Activated naive CD4-positive, alpha-beta T cell treated with anti-CD3 and anti-CD28 coated beads for 36 hours (primary cell): ENCODE measurements around the gene SIGLEC6. TPM values are rescaled to one million over a fixed set of nuclear protein-coding genes. Genes with fewer than 3 reads are reported as not detected.

ENCODE experiments used
- CTCF ChIA-PET: fragments of 350-600 bp; sonication (Branson Sonifier 250); formaldehyde crosslinking; loops from one replicate; lab custom pipeline; 2021; ENCODE audit warnings: antibody characterized with exemption; lab: Charles Lee
- DNase-seq: peaks from one replicate; pipeline ENCODE4 v3.0.0-alpha.2; 2020
- H3K27ac Mint-ChIP-seq: one replicate; pipeline ENCODE4 v1.8.0; 2021; ENCODE audit warnings: mild to moderate bottlenecking, mixed read lengths
- H3K27me3 Mint-ChIP-seq: one replicate; pipeline ENCODE4 v1.8.0; 2021; ENCODE audit warnings: low read depth, mixed read lengths
- H3K36me3 Mint-ChIP-seq: one replicate; pipeline ENCODE4 v1.8.0; 2021; ENCODE audit warnings: low read depth, mixed read lengths
- H3K4me1 Mint-ChIP-seq: one replicate; pipeline ENCODE4 v1.8.0; 2021; ENCODE audit warnings: low read depth, mixed read lengths
- H3K4me3 Mint-ChIP-seq: one replicate; pipeline ENCODE4 v1.8.0; 2021; ENCODE audit warnings: mild to moderate bottlenecking, moderate library complexity, mixed read lengths
- H3K9me3 Mint-ChIP-seq: one replicate; pipeline ENCODE4 v1.8.0; 2021; ENCODE audit warnings: mixed read lengths
- intact Hi-C: fragments of 100-400 bp; cut with micrococcal nuclease; formaldehyde crosslinking; loops from one replicate; pipeline ENCODE4 v1.15.1; 2023
- total RNA-seq, 2 experiments: library from RNA; stranded (reverse); gene quantifications; one replicate each; pipeline ENCODE4 v1.2.3, GENCODE V29; 2021

Gene SIGLEC6
- total RNA-seq, 2 experiments from 2014 or later, result not detected

GRCh38 chr19:51546650-51547396 lies 15.4 kb upstream of the SIGLEC6 start:
- Mint-ChIP-seq H3K36me3 (no peaks in the 10 kb centered on the region), H3K27ac (no peak overlapping the region), H3K9me3 (no peaks in the 10 kb centered on the region), H3K27me3 (peaks cover 53% of the 10 kb centered on the region), H3K4me3 (no peak overlapping the region), H3K4me1 (peaks cover 8% of the 10 kb centered on the region)
- CTCF ChIA-PET, result interaction anchor here (0.7 kb wide), 1 partner anchor 110 kb away, joined by 6 read pairs; no protein-coding TSS in a partner anchor
- no peak for DNase-seq
- intact Hi-C loops, result no loop called here

DNA sequence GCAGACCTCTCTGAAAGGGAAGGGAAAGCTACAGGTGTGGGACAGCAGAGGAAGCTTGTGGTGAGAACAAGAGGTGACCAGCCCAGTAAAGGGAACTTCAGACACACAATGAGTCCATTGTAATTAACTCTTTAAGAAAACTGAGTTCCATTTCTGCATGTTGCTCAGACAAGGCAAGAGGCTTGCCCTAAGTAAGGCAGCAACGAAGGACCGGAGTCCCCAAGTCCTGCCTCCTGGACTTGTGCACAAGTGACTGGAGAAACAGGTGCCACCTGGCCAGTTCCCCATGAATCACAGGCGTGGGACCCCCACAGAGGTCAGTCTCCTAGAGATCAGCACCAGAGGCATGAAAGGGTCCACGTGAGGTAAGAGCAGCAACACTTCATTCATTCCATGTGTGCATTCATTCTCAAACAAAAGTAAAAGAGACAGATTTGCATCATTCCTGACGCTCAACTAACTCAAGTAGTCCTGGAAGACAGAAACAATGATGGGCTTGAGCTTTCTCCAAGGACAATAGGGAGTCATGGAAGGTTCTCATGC lies 14.7 kb upstream of the SIGLEC6 start:
- DNase-seq, result no peak
- Mint-ChIP-seq H3K4me1 (peaks cover 2% of the 10 kb centered on the region), H3K36me3 (no peaks in the 10 kb centered on the region), H3K27me3 (peaks cover 52% of the 10 kb centered on the region), H3K27ac (no peak overlapping the region), H3K9me3 (no peaks in the 10 kb centered on the region), H3K4me3 (no peak overlapping the region)
- CTCF ChIA-PET, result interaction anchor here (0.7 kb wide), 1 partner anchor 111 kb away, joined by 6 read pairs; no protein-coding TSS in a partner anchor
- intact Hi-C loops, result no loop called here

- intact Hi-C loops, result no loop called here
- Mint-ChIP-seq H3K36me3 (no peaks in the 10 kb centered on the region), H3K4me3 (no peak overlapping the region), H3K4me1 (peaks cover 2% of the 10 kb centered on the region), H3K27ac (no peak overlapping the region), H3K27me3 (peaks cover 43% of the 10 kb centered on the region), H3K9me3 (no peaks in the 10 kb centered on the region)
- DNase-seq, result no peak
- CTCF ChIA-PET, result no interaction called here
Measured at GRCh38 chr19:51544038-51544437, 12.6 kb upstream of the SIGLEC6 start.

- H3K9me3 Mint-ChIP-seq, result no peaks in the 10 kb centered on the region
- H3K4me3 Mint-ChIP-seq, result no peak overlapping the region
- DNase-seq, result no peak
- CTCF ChIA-PET, result no interaction called here
- H3K36me3 Mint-ChIP-seq, result no peaks in the 10 kb centered on the region
- H3K27ac Mint-ChIP-seq, result no peak overlapping the region
- H3K27me3 Mint-ChIP-seq, result peaks cover 46% of the 10 kb centered on the region
- intact Hi-C loops, result no loop called here
- H3K4me1 Mint-ChIP-seq, result peaks cover 2% of the 10 kb centered on the region
Measured at GRCh38 chr19:51542699-51543098, 11.2 kb upstream of the SIGLEC6 start.

DNA sequence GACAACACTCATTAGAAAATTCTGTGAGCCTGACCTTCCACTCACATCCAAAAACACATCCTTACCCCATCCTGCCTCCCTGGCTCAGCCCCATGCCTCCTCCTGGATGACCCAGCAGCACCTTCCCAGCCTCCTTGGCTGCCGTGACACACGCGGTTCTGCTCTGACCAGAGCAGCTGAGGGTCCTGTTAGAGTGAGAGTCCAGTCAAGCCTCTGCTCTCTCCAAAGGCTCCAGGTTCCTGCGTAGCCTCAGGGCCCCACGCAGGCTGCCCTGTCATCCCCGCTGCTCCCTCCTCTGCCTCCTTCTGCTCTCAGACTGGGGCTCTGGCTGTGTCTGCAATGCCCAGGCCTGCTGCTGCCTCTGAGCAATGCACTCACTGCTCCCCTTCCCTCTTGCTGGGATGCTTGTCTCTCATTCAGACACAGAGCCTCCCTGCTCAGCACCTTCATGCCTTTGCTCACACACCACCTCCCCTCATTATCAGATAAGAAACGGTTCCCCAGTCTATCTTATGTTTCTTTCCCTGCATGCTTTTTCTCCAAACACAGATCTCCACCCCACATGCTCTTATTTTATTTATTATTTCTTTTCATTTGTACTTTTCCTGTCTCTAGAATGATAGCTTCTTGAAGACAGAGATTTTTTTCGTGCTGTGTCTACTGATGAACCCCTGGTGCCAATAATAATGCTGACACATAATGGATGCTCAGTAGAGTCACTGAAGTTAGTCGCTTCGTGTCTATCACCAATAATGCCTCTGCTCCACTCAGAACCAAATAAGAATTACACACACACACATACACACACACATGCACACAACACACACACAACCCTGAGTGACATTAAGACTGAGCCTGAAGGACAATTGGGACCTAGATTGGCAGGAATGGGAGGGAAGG lies 10.2 kb upstream of the SIGLEC6 start:
- no peak for DNase-seq
- peaks cover 1% of the 10 kb centered on the region for H3K4me1 Mint-ChIP-seq
- H3K9me3 Mint-ChIP-seq, result no peaks in the 10 kb centered on the region
- intact Hi-C loops, result no loop called here
- peaks cover 42% of the 10 kb centered on the region for H3K27me3 Mint-ChIP-seq
- no peak overlapping the region for H3K4me3 Mint-ChIP-seq
- CTCF ChIA-PET, result no interaction called here
- no peak overlapping the region for H3K27ac Mint-ChIP-seq
- no peaks in the 10 kb centered on the region for H3K36me3 Mint-ChIP-seq

DNA sequence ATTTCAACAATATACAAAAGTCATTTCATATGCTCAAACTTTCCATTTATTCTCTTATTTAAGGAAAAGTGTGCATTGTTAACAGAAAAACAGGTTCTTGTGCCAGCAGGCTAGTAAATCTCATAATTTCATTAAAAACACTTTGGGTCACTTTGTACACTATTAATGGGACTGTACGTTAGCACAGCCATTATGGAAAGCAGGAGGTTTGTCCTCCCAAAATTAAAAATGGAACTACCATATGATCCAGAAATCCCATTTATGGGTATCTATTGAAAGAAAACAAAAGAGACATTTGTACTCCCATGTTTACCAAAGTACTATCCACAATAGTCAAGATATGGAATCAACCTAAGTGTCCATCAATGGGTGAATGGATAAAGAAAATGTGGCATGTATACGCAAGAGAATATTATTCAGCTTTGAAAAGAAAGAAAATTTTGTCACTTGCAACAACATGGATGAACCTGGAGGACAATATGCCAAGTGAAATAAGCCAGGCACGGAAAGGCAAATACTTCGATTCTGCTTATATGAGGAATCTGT lies 8.4 kb upstream of the SIGLEC6 start:
- no peak overlapping the region for H3K4me3 Mint-ChIP-seq
- H3K36me3 Mint-ChIP-seq, result no peaks in the 10 kb centered on the region
- peaks cover 40% of the 10 kb centered on the region for H3K27me3 Mint-ChIP-seq
- no peak overlapping the region for H3K27ac Mint-ChIP-seq
- intact Hi-C loops, result no loop called here
- CTCF ChIA-PET, result no interaction called here
- no peaks in the 10 kb centered on the region for H3K4me1 Mint-ChIP-seq
- DNase-seq, result no peak
- H3K9me3 Mint-ChIP-seq, result peaks cover 2% of the 10 kb centered on the region

GRCh38 chr19:51535535-51535934 lies 4.1 kb upstream of the SIGLEC6 start:
- Mint-ChIP-seq H3K4me3 (no peak overlapping the region), H3K27ac (no peak overlapping the region), H3K27me3 (peaks cover 42% of the 10 kb centered on the region), H3K36me3 (no peaks in the 10 kb centered on the region), H3K4me1 (no peaks in the 10 kb centered on the region), H3K9me3 (peaks cover 2% of the 10 kb centered on the region)
- intact Hi-C loops, result no loop called here
- no peak for DNase-seq
- CTCF ChIA-PET, result interaction anchor here (0.6 kb wide), 1 partner anchor 28 kb away, joined by 3 read pairs; no protein-coding TSS in a partner anchor

GRCh38 chr19:51530616-51531015 lies 854 bp downstream of the SIGLEC6 start:
- DNase-seq, result no peak

DNA sequence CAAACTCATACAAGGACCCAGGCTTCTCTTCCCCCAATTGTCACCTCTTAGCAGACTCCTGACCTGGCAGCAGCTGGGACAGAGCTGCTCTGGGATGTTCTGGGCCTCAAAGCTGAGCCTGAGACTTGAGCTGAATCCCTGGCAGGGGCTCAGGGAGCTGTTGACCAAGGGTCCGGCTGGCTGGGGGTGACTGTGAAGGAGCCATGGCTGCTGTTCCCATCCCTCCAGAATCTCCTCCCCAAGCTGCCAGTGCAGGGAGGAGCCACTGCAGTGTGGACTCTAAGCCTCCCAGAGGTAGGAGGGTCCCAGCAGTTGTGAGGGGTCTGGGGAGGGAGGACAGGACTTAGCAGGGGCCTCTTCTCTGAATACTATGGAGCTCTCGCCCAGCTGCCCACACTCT lies 2.2 kb downstream of the SIGLEC6 start:
- H3K9me3 Mint-ChIP-seq, result no peaks in the 10 kb centered on the region
- intact Hi-C loops, result no loop called here
- DNase-seq, result no peak
- H3K36me3 Mint-ChIP-seq, result no peaks in the 10 kb centered on the region
- no peak overlapping the region for H3K27ac Mint-ChIP-seq
- peaks cover 40% of the 10 kb centered on the region for H3K27me3 Mint-ChIP-seq
- H3K4me3 Mint-ChIP-seq, result no peak overlapping the region
- no peaks in the 10 kb centered on the region for H3K4me1 Mint-ChIP-seq
- CTCF ChIA-PET, result interaction anchor here (1.2 kb wide), 1 partner anchor 14 kb away, joined by 3 read pairs; no protein-coding TSS in a partner anchor

More at GRCh38 chr19:51530616-51531015, 854 bp downstream of the SIGLEC6 start:
- H3K27me3 Mint-ChIP-seq, result peaks cover 47% of the 10 kb centered on the region
- no peaks in the 10 kb centered on the region for H3K36me3 Mint-ChIP-seq
- no peak overlapping the region for H3K27ac Mint-ChIP-seq
- CTCF ChIA-PET, result interaction anchor here (0.7 kb wide), 1 partner anchor 381 kb away, joined by 3 read pairs; no protein-coding TSS in a partner anchor
- intact Hi-C loops, result no loop called here
- no peak overlapping the region for H3K4me3 Mint-ChIP-seq
- H3K9me3 Mint-ChIP-seq, result peaks cover 2% of the 10 kb centered on the region
- H3K4me1 Mint-ChIP-seq, result no peaks in the 10 kb centered on the region

DNA sequence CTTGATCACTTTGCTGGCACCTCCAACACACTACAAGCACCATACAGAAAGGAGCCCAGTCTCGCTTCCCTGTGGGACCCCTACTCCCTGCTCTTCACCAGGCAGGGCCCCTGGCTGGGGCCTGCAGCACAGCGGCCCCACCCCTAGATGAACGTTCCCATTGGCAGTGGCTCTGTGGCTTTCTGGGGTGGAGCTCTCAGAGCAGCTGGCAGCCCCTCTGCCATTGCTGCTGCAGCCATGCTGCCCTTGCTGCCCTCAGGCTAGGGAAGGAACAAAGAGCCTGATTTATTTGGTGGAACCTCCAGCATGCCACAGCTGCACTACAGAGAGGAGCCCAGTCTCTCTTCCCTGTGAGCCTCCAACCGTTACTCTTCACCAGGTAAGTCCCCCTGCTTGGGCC lies 5.8 kb downstream of the SIGLEC6 start:
- no peak for DNase-seq
- Mint-ChIP-seq H3K4me3 (no peak overlapping the region), H3K27me3 (peaks cover 20% of the 10 kb centered on the region), H3K4me1 (no peaks in the 10 kb centered on the region), H3K36me3 (no peaks in the 10 kb centered on the region), H3K9me3 (no peaks in the 10 kb centered on the region), H3K27ac (no peak overlapping the region)
- intact Hi-C loops, result no loop called here
- CTCF ChIA-PET, result no interaction called here

DNA sequence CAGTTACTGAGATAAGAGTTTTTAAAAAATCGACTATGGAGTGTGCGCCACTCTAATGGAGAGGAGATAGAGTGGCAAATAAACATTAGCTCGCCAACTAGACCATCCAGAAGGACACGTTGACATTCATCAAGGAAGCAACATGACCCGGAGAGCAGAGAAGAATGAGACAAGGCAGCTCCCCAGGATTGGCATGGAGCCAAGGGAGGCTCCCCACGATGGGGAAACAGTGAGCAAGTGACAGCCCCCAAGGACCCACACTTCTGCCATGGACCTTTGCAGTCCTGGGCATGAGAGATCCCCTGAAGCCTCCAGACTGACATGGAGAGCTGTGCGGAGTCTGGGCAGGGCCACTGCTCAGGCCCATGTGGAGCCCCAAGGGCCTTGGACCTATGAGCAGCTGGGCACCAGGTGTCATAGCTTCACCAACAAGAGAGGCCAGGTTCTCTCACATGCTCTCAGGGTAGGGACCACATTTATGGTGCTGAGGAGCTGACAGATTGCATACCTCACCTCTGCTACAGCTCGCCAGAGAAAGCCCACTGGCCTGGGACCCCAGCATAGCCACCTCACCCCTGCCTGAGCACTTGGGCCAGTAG lies 6.7 kb downstream of the SIGLEC6 start:
- intact Hi-C loops, result no loop called here
- no peak for DNase-seq
- Mint-ChIP-seq H3K4me1 (no peaks in the 10 kb centered on the region), H3K36me3 (no peaks in the 10 kb centered on the region), H3K27me3 (peaks cover 21% of the 10 kb centered on the region), H3K4me3 (no peak overlapping the region), H3K9me3 (no peaks in the 10 kb centered on the region), H3K27ac (no peak overlapping the region)
- CTCF ChIA-PET, result interaction anchor here (0.5 to 0.8 kb wide), 3 partner anchors 8 to 505 kb away, joined by 3 to 4 read pairs (median 3); no protein-coding TSS in a partner anchor
